Parathyroid adenoma (tissue), 2 donors: ENCODE data around the gene MIDN.

ENCODE experiments used
- H2AFZ ChIP-seq: fragments of 300-600 bp; sonication (generic); one replicate; pipeline ENCODE4 v1.7.0; 2017; ENCODE audit warnings: antibody characterized with exemption, mild to moderate bottlenecking
- H3K27ac ChIP-seq: fragments of 300-600 bp; sonication (generic); one replicate; pipeline ENCODE4 v1.7.0; 2017
- H3K27me3 ChIP-seq: fragments of 300-600 bp; sonication (generic); one replicate; pipeline ENCODE4 v1.7.0; 2017; ENCODE audit warnings: low read length; ENCODE audit not compliant: control insufficient read depth, insufficient read depth
- H3K36me3 ChIP-seq: fragments of 300-600 bp; sonication (generic); one replicate; pipeline ENCODE4 v1.7.0; 2017; ENCODE audit warnings: low read length; ENCODE audit not compliant: control insufficient read depth, insufficient read depth
- H3K4me1 ChIP-seq: fragments of 300-600 bp; sonication (generic); one replicate; pipeline ENCODE4 v1.7.0; 2017; ENCODE audit warnings: control low read depth
- H3K4me2 ChIP-seq: fragments of 300-600 bp; sonication (generic); one replicate; pipeline ENCODE4 v1.7.0; 2017; ENCODE audit warnings: low read length
- H3K4me3 ChIP-seq: fragments of 300-600 bp; sonication (generic); one replicate; pipeline ENCODE4 v1.7.0; 2017; ENCODE audit warnings: low read depth, low read length
- H3K79me2 ChIP-seq: fragments of 300-600 bp; sonication (generic); one replicate; pipeline ENCODE4 v1.7.0; 2017; ENCODE audit warnings: control low read depth
- H3K9ac ChIP-seq: fragments of 300-600 bp; sonication (generic); one replicate; pipeline ENCODE4 v1.7.0; 2017; ENCODE audit warnings: mild to moderate bottlenecking
- H3K9me3 ChIP-seq: fragments of 300-600 bp; sonication (generic); one replicate; pipeline ENCODE4 v1.7.0; 2017; ENCODE audit warnings: low read length; ENCODE audit not compliant: control insufficient read depth
- TF ChIP-seq, protein P1 (sequence below): fragments of 300-600 bp; sonication (generic); IDR thresholded peaks from one replicate; pipeline ENCODE4 v1.7.0; 2017; ENCODE audit warnings: antibody characterized with exemption, mild to moderate bottlenecking
- donor health status: primary hyperparathyroidism.

Gene MIDN

GRCh38 chr19:1247748-1248138 lies 640 bp upstream of the MIDN start:
- no peaks in the 10 kb centered on the region for H3K9me3 ChIP-seq
- H3K36me3 ChIP-seq = no peaks in the 10 kb centered on the region
- peak overlapping the region; percentile 76 for H2AFZ ChIP-seq
- peak overlapping the region; percentile 84 for H3K4me3 ChIP-seq
- H3K9ac ChIP-seq = peak overlapping the region; percentile 94
- peak overlapping the region; percentile 100 for H3K27ac ChIP-seq
- peak overlapping the region; percentile 72 for H3K4me2 ChIP-seq
- H3K79me2 ChIP-seq = peaks cover 7% of the 10 kb centered on the region
- H3K27me3 ChIP-seq = no peaks in the 10 kb centered on the region
- TF ChIP-seq, protein P1, sequence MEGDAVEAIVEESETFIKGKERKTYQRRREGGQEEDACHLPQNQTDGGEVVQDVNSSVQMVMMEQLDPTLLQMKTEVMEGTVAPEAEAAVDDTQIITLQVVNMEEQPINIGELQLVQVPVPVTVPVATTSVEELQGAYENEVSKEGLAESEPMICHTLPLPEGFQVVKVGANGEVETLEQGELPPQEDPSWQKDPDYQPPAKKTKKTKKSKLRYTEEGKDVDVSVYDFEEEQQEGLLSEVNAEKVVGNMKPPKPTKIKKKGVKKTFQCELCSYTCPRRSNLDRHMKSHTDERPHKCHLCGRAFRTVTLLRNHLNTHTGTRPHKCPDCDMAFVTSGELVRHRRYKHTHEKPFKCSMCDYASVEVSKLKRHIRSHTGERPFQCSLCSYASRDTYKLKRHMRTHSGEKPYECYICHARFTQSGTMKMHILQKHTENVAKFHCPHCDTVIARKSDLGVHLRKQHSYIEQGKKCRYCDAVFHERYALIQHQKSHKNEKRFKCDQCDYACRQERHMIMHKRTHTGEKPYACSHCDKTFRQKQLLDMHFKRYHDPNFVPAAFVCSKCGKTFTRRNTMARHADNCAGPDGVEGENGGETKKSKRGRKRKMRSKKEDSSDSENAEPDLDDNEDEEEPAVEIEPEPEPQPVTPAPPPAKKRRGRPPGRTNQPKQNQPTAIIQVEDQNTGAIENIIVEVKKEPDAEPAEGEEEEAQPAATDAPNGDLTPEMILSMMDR = no peak
- H3K4me1 ChIP-seq = peaks cover 30% of the 10 kb centered on the region

- peak overlapping the region; percentile 94 for H3K9ac ChIP-seq
- H3K27me3 ChIP-seq = no peaks in the 10 kb centered on the region
- H3K79me2 ChIP-seq = peaks cover 7% of the 10 kb centered on the region
- peak overlapping the region; percentile 100 for H3K27ac ChIP-seq
- H3K4me3 ChIP-seq = peak overlapping the region; percentile 84
- TF ChIP-seq, protein P1 = peak; percentile 80
- H2AFZ ChIP-seq = peak overlapping the region; percentile 87
- H3K9me3 ChIP-seq = no peaks in the 10 kb centered on the region
- H3K36me3 ChIP-seq = no peaks in the 10 kb centered on the region
- H3K4me2 ChIP-seq = peak overlapping the region; percentile 87
- H3K4me1 ChIP-seq = peaks cover 25% of the 10 kb centered on the region
Measured at GRCh38 chr19:1248786-1249297, 459 bp downstream of the MIDN start.

DNA sequence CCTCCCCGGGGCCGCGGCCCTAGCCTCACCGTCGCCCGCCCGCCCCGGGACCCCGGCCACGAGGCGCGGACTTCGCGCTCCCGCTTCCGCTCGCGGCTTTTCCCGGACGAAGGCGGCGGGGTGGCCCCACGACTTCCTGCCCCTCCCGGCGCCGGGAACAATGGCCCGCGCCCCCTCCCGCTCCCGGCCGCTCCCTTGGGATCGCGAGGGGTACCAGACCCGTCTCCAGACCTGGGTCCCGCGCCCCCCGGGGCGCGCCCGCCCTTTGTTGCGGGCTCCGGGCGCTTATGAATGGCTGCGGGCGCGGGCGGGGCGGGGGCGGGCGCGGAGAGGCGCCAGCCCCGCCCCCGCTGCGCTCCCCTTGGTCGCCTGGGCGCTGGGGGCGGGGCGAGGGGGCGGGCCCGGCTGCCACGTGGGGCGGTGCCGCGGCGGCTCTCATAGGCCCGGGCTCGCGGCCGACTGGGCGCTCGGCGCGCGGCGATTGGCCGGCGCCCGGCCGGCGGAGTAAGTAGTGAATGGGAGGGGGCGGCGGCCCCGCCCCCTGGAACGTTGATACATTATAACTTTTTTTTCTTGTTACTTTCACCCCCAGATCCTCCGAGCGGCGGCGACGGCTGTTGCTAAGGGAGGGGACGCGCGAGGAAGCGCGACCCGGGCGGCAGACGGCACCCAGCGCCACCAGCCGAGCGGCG lies 1.1 kb downstream of the MIDN start:
- TF ChIP-seq, protein P1 = no peak
- H3K27me3 ChIP-seq = no peaks in the 10 kb centered on the region
- H2AFZ ChIP-seq = no peak overlapping the region
- H3K36me3 ChIP-seq = no peaks in the 10 kb centered on the region
- peaks cover 22% of the 10 kb centered on the region for H3K4me1 ChIP-seq
- no peaks in the 10 kb centered on the region for H3K9me3 ChIP-seq
- H3K9ac ChIP-seq = peak overlapping the region; percentile 84
- peak overlapping the region; percentile 87 for H3K4me2 ChIP-seq
- H3K27ac ChIP-seq = peak overlapping the region; percentile 96
- H3K79me2 ChIP-seq = peaks cover 7% of the 10 kb centered on the region
- peak overlapping the region; percentile 69 for H3K4me3 ChIP-seq

GRCh38 chr19:1249990-1250436 lies 1.6 kb downstream of the MIDN start:
- H3K4me2 ChIP-seq = peak overlapping the region; percentile 74
- H3K9ac ChIP-seq = no peak overlapping the region
- H3K27me3 ChIP-seq = no peaks in the 10 kb centered on the region
- TF ChIP-seq, protein P1 = no peak
- H3K4me3 ChIP-seq = peak overlapping the region; percentile 50
- no peaks in the 10 kb centered on the region for H3K36me3 ChIP-seq
- peaks cover 7% of the 10 kb centered on the region for H3K79me2 ChIP-seq
- H3K9me3 ChIP-seq = no peaks in the 10 kb centered on the region
- H3K27ac ChIP-seq = peak overlapping the region; percentile 50
- peaks cover 17% of the 10 kb centered on the region for H3K4me1 ChIP-seq
- no peak overlapping the region for H2AFZ ChIP-seq
